Coronary artery (tissue), 2 donors: Measurements from ENCODE around the gene ZMIZ1.

Source experiments
- DNase-seq: peaks from one replicate; pipeline ENCODE4 v3.0.0-alpha.2; 2017; ENCODE audit warnings: low spot score
- H3K27ac ChIP-seq, 2 donors: fragments of 200-600 bp; sonication (generic); one replicate each; pipeline ENCODE4 v1.5.1; 2016 to 2019
- H3K4me3 ChIP-seq: fragments of 200-600 bp; sonication (generic); 2 replicates; pipeline ENCODE4 v1.5.1; 2016; ENCODE audit warnings: mild to moderate bottlenecking, moderate library complexity
- TF ChIP-seq, protein P1 (sequence below): fragments of 200-600 bp; sonication (generic); IDR thresholded peaks from one replicate; pipeline ENCODE4 v1.5.1; 2019; ENCODE audit warnings: antibody characterized with exemption

The ZMIZ1 gene

DNA sequence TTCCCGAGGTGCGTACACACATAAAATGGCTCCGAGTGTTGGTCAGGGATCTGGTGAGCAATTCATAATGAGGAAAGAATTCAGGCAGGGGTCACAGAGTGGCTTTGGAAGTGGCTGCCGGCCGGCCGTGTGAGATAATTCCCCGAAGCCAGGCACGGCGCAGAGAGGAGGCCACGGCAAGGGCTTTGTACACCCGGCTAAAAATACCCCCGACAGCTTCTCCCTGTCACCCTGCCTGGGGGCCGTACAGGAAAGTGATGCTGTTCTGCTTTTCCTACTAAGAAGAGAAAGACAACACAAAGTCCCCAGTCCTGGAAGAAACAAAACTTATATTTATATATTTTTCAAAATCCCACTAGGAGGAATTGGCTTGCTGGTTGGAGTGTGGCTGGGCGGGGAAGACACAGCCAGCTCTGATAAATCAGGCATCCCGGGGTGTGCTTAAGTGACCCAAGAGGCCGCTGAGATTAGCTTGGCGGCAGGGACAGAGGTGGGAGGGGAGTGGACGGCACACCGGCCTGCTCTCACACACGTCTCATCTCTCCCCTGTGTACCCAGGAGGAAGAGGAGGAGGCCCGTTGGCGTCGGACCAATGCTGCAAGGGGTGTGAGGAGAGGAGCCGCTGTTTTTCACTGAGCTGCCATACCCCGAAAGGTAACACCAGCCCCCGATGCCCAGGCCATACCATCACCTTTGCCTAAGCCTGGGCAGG lies 70.5 kb downstream of the ZMIZ1 start:
- Histone ChIP-seq H3K27ac (peak overlapping the region; percentile 74 to 83), H3K4me3 (peak overlapping the region; percentile 23)
- TF ChIP-seq, protein P1, sequence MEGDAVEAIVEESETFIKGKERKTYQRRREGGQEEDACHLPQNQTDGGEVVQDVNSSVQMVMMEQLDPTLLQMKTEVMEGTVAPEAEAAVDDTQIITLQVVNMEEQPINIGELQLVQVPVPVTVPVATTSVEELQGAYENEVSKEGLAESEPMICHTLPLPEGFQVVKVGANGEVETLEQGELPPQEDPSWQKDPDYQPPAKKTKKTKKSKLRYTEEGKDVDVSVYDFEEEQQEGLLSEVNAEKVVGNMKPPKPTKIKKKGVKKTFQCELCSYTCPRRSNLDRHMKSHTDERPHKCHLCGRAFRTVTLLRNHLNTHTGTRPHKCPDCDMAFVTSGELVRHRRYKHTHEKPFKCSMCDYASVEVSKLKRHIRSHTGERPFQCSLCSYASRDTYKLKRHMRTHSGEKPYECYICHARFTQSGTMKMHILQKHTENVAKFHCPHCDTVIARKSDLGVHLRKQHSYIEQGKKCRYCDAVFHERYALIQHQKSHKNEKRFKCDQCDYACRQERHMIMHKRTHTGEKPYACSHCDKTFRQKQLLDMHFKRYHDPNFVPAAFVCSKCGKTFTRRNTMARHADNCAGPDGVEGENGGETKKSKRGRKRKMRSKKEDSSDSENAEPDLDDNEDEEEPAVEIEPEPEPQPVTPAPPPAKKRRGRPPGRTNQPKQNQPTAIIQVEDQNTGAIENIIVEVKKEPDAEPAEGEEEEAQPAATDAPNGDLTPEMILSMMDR, result no peak
- DNase-seq, result no peak

DNA sequence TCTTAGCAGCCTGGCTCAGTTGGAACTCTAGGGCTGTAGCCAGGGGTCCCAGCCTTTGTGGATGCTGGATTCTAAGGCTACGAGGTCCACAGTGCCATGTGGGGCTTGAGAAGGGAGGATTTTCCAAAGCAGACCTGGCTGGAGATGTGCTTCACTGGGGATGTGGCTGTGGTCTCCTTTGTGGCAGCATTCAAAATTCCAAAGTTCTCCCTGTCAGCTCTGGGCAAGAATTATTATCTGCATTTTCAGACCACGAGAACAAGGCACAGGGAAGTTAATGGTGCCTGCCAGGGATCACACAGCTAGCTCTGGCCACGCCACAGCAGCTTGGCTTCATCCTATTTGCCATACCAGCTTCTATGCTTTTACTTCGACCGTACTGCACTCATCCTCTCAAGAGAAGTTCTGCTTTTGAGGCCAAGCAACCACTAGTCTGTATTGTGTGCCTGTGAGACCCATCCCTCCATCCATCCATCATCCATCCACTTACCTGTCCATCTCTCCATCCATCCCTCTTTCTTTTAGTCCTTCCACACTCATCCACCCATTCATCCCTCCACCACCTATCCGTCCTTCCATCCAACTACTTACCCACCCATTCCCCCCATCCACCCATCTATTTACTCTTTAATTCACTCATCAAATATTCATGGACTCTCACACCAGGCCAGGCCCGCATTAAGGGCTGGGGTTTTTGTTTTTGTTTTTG lies 71.5 kb downstream of the ZMIZ1 start:
- TF ChIP-seq, protein P1, result no peak
- peak overlapping the region; percentile 74 to 83 for H3K27ac ChIP-seq
- no peak for DNase-seq
- no peak overlapping the region for H3K4me3 ChIP-seq

DNA sequence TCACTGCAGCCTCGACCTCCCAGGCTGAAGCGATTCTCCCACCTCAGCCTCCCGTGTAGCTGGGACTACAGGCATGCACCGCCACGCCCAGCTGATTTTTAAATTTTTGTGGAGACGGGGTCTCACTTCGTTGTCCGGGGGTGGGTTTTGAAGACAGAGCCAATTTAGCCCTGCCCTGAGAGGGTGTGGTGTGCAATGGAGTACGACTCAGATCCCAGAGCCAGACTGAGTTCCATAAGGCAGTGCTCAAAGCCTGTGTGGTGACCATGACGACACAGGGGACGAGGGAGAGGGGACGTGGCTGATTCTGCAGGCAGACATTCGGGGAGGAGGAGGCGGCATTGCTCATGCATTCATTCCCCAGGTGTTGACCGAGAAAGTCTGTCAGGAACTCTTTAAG lies 72.1 kb downstream of the ZMIZ1 start:
- TF ChIP-seq, protein P1, result no peak
- Histone ChIP-seq H3K27ac (peak overlapping the region in 1 of 2 donors; percentile 83), H3K4me3 (no peak overlapping the region)
- no peak for DNase-seq

GRCh38 chr10:79142064-79142491 lies 73.3 kb downstream of the ZMIZ1 start:
- TF ChIP-seq, protein P1, result no peak
- Histone ChIP-seq H3K27ac (peak overlapping the region in 1 of 2 donors; percentile 83), H3K4me3 (no peak overlapping the region)
- no peak for DNase-seq

DNA sequence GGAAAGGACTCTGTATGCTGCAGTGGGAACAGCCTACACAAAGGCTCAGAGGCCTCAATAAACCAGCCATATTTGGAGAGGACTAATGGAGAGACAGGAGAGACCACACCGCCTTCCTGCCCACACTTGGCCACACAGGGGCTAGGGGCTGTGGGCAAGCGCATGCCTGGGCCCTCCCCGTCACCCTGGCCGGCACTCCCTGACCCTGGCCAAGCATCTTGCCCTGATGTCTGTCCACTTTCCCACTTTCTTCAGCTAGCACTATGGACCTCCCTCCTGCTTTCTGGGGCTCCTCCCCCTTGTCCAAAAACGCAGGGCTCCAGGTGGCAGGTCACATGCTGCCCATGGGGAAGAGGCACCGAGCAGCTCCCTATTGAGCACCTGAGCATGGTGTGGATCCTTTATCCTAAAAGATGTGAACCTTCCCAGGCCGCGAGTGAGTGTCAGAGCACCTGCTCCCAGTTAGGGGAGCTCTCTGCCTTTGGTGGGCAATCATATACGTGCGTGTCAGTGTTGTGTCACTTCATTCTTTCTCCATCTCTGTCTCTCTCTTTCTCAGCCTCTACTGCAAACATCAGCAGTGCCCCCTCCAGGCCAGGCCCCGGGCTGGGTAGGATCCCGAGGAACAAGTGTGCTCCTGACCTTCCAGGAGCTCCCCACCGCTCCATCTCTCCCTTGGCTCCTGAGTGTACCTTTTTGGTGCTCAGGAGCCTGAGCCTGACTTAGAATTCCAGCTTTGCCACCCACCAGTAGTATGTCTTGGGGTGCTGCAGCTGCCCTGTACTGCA lies 74.0 kb downstream of the ZMIZ1 start:
- no peak overlapping the region for H3K4me3 ChIP-seq
- TF ChIP-seq, protein P1, result no peak
- H3K27ac ChIP-seq, result peak overlapping the region; percentile 22 to 83
- DNase-seq, result no peak

- TF ChIP-seq, protein P1, result no peak
- H3K4me3 ChIP-seq, result no peak overlapping the region
- DNase-seq, result no peak
- no peak overlapping the region for H3K27ac ChIP-seq
These were observed 75.1 kb downstream of the ZMIZ1 start for GRCh38 chr10:79143879-79144278.
